ENCODE results near the gene TUBB3. TPM values are rescaled to one million over a fixed set of nuclear protein-coding genes. Genes with fewer than 3 reads are reported as not detected.

TUBB3 gene
- total RNA-seq, 1 experiment from 2014 or later = 164 TPM

DNA sequence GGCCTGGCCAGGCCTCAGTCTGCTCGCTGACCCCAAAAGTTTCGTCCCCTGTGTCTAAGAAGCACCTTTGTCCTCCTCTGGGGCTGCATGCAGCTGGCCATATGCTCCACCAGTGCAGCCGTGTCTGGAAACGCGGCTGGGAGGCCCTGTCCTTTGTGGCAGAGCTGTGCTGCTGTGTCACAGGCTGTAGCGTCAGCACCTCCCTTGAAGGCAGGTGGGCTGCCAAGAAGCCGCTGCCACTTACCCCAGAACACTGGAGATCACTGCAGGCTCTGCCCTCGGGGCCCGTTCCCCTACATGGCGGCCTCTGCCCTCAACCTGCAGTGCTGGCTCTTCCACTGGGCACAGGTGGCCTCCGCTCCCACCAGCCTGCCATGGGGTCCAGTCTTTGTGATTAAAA is 20.2 kb upstream of the TUBB3 start:
- Histone ChIP-seq H4K91ac (ENCODE audit: insufficient read length, low read depth, low read length) (no peak overlapping the region), H2AFZ (ENCODE audit: low read length) (no peak overlapping the region), H3K27ac (ENCODE audit: insufficient read length, low read depth, low read length) (no peak overlapping the region), H2BK15ac (ENCODE audit: low read depth, low read length) (no peak overlapping the region), H3K27me3 (ENCODE audit: insufficient read depth, low read length) (no peaks in the 10 kb centered on the region), H2BK5ac (ENCODE audit: insufficient read length, low read length) (no peak overlapping the region), H2BK12ac (ENCODE audit: insufficient read length, low read depth, low read length) (no peak overlapping the region), H3K4ac (ENCODE audit: low read depth, low read length) (no peak overlapping the region), H3K23me2 (ENCODE audit: insufficient read length, low read depth, low read length, poor library complexity, severe bottlenecking) (no peaks in the 10 kb centered on the region), H3K4me2 (ENCODE audit: insufficient read depth, insufficient read length, low read length) (no peak overlapping the region), H3T11ph (ENCODE audit: low read length) (no peak overlapping the region), H4K8ac (replicated peaks; ENCODE audit: insufficient read length, low read depth, low read length) (no peak overlapping the region), H4K20me1 (ENCODE audit: control insufficient read depth, insufficient read depth, insufficient read length) (no peaks in the 10 kb centered on the region), H2BK20ac (ENCODE audit: low read depth, low read length, poor library complexity, severe bottlenecking) (no peak overlapping the region), H3K9me3 (ENCODE audit: control insufficient read depth, low read depth, low read length) (peaks cover 7% of the 10 kb centered on the region), H2AK5ac (ENCODE audit: insufficient read length, low read length) (no peak overlapping the region), H4K5ac (ENCODE audit: insufficient read length, low read depth, low read length) (no peak overlapping the region), H3K4me1 (ENCODE audit: insufficient read depth, low read length) (no peaks in the 10 kb centered on the region), H3K14ac (ENCODE audit: insufficient read depth, low read length) (no peak overlapping the region), H3K23ac (ENCODE audit: insufficient read length, low read depth, low read length) (no peak overlapping the region), H3K79me1 (ENCODE audit: insufficient read depth, low read depth, low read length, poor library complexity, severe bottlenecking) (no peaks in the 10 kb centered on the region), H3K18ac (ENCODE audit: insufficient read length, low read depth, low read length) (no peak overlapping the region), H3K79me2 (ENCODE audit: insufficient read depth, low read length) (no peaks in the 10 kb centered on the region), H3K56ac (ENCODE audit: insufficient read length, low read depth, low read length) (no peak overlapping the region), H2BK120ac (ENCODE audit: low read depth, low read length, poor library complexity, severe bottlenecking) (no peak overlapping the region), H3K9ac (ENCODE audit: extremely low read depth, insufficient read length, low read length) (no peak overlapping the region)
- TF ChIP-seq, protein P1, sequence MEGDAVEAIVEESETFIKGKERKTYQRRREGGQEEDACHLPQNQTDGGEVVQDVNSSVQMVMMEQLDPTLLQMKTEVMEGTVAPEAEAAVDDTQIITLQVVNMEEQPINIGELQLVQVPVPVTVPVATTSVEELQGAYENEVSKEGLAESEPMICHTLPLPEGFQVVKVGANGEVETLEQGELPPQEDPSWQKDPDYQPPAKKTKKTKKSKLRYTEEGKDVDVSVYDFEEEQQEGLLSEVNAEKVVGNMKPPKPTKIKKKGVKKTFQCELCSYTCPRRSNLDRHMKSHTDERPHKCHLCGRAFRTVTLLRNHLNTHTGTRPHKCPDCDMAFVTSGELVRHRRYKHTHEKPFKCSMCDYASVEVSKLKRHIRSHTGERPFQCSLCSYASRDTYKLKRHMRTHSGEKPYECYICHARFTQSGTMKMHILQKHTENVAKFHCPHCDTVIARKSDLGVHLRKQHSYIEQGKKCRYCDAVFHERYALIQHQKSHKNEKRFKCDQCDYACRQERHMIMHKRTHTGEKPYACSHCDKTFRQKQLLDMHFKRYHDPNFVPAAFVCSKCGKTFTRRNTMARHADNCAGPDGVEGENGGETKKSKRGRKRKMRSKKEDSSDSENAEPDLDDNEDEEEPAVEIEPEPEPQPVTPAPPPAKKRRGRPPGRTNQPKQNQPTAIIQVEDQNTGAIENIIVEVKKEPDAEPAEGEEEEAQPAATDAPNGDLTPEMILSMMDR (conservative IDR thresholded peaks at IDR 0.05) = no peak
- H3K4me3 Mint-ChIP-seq = no peak overlapping the region
- WGBS (ENCODE audit: extremely low coverage, insufficient read length, low lambda C conversion rate) = no CpG with 5 or more reads among the region's 11 CpGs
- H3K36me3 Mint-ChIP-seq (ENCODE audit: insufficient read depth in 1 of 3, low read depth in 3 of 3) = peaks cover 37 to 57% (median 56%) of the 10 kb centered on the region in 3 experiments; a peak in 6 of 7 replicates
- H3K27me3 Mint-ChIP-seq (ENCODE audit: low read depth) = no peaks in the 10 kb centered on the region
- DNase-seq = no peak
- H3K9me3 Mint-ChIP-seq = peaks cover 5 to 7% of the 10 kb centered on the region in 2 experiments; a peak in 3 of 5 replicates
- H3K4me1 Mint-ChIP-seq = no peaks in the 10 kb centered on the region
- H3K27ac Mint-ChIP-seq = no peak overlapping the region; a peak in 1 of 7 replicates
